ENCODE data around the gene CYSRT1.

DNA sequence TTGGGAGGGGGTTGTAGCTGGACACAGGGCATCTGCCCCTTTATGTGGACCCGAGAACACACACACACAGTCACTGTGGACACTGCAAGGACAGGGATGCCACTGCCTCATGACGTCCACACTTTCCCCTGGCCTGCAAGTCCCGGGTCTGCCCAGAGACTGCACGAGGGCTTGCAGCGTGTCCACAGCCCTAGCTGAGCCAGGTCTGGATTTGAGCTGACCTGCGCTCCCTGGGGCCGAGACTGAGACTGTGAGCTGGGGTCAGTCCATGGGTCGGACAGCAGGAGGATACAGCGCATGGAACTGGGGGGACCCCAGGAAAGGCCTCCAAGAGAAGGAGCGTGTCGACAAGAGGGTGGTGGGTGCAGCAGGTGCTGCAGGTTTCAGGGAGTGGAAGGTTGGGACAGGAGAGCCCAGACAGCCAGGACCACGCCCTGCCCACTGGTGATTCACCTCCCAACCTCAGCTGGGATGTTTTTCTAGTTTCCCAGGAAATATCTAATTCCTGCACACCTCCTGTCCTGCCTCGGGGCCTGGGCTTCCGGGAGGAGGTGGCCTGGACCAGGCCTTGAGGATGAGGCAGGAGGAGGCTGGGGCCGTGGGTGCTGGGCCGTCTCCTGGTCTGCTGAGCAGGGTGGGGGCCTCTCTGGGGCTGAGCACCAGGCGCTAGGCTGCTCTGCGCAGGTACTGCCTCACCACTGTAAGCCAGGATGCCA, 1.5 kb downstream of the CYSRT1 start:
- TF ChIP-seq, protein P1, sequence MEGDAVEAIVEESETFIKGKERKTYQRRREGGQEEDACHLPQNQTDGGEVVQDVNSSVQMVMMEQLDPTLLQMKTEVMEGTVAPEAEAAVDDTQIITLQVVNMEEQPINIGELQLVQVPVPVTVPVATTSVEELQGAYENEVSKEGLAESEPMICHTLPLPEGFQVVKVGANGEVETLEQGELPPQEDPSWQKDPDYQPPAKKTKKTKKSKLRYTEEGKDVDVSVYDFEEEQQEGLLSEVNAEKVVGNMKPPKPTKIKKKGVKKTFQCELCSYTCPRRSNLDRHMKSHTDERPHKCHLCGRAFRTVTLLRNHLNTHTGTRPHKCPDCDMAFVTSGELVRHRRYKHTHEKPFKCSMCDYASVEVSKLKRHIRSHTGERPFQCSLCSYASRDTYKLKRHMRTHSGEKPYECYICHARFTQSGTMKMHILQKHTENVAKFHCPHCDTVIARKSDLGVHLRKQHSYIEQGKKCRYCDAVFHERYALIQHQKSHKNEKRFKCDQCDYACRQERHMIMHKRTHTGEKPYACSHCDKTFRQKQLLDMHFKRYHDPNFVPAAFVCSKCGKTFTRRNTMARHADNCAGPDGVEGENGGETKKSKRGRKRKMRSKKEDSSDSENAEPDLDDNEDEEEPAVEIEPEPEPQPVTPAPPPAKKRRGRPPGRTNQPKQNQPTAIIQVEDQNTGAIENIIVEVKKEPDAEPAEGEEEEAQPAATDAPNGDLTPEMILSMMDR (IDR thresholded peaks at IDR 0.05), result no peak
- no peak for TF ChIP-seq POLR2A (IDR thresholded peaks at IDR 0.05)
